Activated gamma-delta T cell (primary cell): ENCODE measurements around the gene SLC35D3.
"Not testable (repeated sequence)": the region's sequence is repeated elsewhere in the genome, so short reads cannot be mapped to it uniquely, and the experiment has no call there.

Source experiments
- DNase-seq: peaks from one replicate; lab custom pipeline; 2025; lab: John Stamatoyannopoulos, UW

The SLC35D3 gene

DNA sequence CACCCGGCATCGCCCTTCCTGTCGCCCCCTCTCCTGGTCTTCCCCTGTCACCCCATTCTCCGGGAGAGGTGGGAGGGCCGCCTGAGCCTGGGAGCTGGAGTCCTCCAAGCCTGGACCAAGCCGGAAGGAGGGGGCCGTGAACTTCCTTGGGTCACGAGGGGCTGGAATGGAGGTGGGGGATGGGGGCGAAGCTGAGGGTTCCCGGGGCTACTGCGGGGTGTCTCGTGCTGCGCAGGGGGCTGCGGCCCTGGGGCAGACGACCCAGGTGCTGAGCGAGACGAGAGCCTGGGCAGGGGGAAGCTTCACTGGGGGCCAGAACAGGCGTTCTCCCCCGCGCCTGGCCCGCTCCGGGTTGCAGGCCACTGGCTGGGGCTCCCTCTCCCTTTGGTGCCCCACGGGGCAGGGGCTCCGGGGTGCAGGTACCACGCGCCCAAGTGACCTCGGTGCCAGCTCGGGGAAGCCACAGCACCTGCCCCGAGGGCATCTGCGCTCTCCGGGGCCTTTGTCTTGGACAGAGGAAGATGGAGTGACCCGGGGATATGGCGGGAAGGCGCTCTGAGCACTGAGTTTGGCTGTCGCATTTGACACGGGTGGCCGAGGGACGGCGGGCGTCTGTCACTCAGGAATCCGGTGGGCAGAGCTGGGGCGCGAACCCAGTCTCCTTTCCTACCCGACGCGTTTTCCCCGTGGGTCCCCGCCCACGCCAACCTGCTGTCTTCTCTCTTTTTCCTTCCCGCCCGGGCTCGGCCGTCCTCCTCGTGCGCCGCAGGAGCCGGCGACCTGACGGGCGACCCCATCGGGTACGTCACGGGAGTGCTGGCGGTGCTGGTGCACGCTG, 1.2 kb downstream of the SLC35D3 start:
- no peak for DNase-seq

DNA sequence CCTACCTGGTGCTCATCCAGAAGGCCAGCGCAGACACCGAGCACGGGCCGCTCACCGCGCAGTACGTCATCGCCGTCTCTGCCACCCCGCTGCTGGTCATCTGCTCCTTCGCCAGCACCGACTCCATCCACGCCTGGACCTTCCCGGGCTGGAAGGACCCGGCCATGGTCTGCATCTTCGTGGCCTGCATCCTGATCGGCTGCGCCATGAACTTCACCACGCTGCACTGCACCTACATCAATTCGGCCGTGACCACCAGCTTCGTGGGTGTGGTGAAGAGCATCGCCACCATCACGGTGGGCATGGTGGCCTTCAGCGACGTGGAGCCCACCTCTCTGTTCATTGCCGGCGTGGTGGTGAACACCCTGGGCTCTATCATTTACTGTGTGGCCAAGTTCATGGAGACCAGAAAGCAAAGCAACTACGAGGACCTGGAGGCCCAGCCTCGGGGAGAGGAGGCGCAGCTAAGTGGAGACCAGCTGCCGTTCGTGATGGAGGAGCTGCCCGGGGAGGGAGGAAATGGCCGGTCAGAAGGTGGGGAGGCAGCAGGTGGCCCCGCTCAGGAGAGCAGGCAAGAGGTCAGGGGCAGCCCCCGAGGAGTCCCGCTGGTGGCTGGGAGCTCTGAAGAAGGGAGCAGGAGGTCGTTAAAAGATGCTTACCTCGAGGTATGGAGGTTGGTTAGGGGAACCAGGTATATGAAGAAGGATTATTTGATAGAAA, 2.0 kb downstream of the SLC35D3 start:
- no peak for DNase-seq

DNA sequence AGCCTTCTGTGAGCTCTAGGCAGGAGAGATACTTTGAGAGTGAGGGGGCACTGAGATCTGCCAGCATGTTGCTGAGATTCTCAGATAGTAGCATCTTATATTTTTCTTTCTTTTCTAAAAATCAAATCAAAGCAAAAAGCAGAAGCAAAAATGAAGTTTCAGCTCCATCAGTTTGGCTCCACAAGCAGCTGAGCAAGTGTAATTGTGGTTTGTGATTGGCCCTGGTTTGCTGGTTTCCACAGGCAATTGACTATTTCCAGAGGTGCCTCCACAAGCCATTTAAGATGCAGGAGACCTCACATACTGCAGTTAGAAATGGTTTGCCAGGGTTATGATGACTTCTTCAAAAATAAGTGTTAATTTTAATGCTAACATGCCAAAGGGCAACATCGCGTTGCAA, 4.3 kb downstream of the SLC35D3 start:
- DNase-seq, result no peak

DNA sequence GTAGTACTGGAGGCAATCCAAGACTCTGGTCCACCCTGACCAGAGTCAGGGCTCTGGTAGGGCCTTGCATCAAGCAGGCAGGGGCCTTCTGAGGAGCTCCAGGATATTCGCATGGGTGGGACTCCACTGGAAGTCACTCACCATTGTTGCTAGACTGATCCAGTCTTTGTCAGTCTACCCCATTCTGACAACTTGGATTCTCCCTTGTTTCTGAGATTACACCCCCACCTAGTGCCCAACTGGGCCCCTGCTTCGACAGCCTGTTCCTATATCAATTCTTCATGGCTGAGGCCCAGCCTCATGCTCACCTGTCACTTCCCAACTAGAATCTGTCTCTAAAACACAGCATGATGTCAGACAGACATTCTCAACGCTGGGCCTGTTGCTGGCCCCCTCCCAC, 5.2 kb downstream of the SLC35D3 start:
- DNase-seq, result no peak

DNA sequence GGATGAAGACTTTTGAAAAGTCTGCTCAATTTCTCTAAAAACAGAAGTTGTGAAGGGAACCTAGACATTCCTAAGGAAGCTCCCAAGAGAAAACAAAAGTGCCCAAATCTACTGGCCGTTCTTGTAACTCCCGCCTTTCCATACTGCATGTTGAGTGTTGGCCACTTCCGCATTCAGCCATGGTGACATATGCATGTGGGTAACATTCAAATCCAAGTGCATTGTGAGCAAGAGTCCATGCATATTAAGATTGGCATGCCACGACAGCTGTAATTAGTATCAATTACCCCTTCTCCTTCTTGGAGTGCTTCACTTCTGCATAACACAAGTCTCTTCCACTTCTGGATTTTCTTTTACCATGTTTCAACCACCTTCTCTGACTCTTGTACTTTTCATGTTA, 8.4 kb downstream of the SLC35D3 start:
- no peak for DNase-seq

DNA sequence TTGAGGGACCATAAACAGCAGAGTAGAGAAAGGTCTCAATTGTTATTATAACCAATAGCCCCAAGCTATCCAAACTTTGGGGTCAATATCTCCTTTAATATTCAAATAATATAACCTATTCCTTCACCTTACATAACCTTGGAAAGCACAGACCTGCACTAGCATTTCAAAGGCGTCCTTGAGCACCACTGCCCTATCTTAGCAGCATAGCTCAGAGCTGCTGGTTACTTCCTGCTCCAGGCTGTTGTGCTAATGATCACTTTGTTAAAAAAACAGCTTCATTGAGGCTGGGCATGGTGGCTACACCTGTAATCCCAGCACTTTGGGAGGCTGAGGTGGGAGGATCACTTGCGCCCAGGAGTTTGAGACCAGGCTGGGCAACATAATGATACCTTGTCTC, 10.5 kb downstream of the SLC35D3 start:
- no peak for DNase-seq

DNA sequence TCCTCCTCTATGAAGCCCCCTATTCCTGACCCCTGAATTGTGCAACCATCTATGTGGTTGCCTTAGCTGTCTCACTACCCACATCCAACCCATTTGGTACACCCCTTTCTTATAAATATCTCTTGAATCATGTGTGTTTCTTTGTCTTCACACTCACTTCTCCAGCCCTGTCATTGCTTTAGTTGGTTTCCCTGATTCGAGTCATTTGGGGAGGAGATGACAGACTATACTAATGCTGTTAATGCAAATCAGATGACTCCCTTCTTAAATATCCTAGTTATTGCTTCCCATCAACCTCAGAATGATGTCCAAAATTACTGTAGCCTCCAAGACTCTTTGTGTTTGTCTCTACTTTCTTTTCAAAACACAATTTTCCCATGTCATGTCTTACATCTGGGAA, 23.0 kb downstream of the SLC35D3 start:
- no peak for DNase-seq

DNA sequence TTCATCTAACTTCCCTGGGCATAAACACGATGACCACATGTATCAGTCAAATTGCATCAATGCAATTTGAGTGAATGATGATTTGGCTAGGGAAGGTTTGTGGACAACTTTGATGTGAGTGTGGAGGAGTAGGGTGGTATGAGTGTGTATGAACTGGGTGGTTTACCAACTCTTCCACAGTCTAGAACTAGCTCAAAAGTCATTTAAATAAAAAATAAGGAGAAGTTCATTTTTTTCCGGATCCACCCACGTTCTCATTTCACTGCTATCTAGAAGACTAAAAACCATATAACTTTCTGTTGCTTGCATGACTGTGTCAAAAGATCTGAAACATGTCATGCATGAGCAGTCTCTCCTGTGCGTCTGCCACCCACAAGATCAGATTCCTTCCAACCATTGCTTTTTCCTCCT, 23.6 kb downstream of the SLC35D3 start:
- no peak for DNase-seq

DNA sequence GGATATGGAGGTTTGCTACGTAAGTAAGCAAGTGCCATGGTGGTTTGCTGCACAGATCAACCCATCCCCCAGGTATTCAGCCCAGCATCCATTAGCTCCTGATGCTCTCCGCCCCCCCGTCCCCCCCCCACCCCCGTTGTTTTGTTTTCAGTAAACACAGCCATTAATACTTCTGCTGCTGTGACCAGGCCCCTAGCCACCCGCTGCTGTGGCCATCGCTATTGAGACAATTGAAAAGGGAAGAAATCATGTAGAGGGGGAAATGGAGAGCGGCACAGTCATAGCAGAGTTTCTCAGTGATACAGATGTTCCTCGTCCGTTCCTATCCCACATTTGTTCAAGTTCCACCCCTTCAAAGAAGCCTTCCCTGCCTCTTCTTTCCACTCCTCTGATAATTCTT, 24.9 kb downstream of the SLC35D3 start:
- no peak for DNase-seq

DNA sequence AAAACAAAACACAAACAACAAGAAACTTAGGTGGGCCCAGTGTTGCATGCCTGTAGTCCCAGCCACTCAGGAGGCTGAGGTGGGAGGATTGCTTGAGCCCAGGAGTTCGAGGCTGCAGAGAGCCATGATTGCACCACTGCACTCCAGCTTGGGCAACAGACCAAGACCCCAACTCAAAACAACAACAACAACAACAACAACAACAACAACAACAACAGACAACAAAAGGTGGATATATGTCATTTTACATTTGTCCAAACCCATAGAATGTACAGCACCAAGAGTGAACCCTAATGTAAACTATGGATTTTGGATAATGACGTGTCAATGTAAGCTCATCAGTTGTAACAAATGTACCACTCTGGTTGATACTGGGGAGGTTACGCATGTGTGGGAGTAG, 27.9 kb downstream of the SLC35D3 start:
- not testable (repeated sequence) for DNase-seq

DNA sequence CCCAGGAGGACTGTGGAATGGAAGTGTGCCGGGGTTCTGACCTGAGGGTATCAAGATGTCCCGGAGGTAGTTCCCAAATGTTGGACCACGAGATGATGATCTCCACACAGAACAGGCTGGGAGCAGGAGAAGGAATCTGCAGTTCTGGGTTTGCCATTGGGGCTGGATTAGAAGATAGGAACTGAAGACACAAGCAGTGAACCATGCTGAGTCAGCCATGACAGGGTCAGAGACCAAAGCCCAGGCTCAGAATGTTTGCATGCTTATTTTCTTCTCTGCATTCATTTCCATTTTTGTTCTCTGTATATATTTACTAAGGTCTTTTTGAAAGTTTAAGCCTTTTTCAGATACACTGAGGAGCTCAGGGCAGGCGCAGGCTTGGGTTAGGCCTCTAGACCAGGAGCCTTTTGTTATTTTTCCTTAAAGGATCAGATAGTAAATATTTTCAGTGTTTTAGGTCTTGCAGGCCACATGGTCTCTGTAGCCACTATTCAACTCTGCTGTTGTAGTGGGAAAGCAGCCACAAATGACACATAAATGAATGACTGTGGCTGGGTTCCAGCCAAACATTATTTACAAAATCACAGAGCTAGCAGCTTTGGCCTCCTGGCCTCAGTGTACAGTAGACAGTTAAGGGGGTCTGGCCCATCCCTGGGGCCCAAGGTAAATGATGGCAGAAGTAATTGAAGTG, 28.5 kb downstream of the SLC35D3 start:
- DNase-seq, result no peak

DNA sequence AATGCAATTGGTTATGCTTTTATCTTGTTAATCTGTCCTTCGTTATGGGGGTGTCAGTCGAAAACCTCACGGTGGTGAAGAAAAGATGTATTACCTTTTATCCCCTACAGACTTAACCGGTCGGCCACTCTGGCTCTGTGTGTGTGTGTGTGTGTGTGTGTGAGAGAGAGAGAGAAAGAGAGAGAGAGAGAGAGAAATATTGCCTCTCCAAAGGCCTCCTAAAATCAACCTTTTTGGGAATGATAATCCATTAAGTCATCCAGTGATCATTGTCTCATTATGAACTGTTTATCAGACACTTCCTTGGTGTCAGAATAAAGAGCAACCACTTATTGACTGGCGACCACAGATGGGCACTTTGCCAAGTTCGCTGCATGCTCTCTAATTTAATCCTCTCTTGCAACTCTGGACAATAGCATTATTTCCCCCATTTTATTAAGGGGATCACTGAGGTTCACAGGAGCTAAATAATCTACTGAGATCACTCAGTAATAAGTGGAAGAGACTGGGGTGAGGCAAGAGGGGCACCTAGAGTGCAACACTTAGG, 30.7 kb downstream of the SLC35D3 start:
- DNase-seq, result no peak

DNA sequence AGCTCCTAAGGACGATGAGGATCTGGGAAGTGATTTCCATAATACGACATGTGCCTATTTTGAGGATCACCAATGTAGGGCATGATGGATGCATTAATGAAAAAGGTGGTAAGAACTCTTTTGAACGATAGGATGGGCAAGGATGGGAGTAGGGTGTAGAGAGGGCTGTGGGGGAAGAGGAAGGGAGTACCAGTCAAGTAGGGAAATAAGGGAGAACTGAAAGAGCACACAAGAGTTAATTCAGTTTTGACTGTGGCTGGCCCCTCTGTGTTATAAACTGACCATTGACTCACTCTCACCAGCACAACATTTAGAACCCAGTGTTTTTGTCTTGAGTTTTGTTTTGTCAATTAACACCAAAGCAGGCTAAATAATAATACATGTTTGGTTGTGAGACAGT, 33.0 kb downstream of the SLC35D3 start:
- no peak for DNase-seq

DNA sequence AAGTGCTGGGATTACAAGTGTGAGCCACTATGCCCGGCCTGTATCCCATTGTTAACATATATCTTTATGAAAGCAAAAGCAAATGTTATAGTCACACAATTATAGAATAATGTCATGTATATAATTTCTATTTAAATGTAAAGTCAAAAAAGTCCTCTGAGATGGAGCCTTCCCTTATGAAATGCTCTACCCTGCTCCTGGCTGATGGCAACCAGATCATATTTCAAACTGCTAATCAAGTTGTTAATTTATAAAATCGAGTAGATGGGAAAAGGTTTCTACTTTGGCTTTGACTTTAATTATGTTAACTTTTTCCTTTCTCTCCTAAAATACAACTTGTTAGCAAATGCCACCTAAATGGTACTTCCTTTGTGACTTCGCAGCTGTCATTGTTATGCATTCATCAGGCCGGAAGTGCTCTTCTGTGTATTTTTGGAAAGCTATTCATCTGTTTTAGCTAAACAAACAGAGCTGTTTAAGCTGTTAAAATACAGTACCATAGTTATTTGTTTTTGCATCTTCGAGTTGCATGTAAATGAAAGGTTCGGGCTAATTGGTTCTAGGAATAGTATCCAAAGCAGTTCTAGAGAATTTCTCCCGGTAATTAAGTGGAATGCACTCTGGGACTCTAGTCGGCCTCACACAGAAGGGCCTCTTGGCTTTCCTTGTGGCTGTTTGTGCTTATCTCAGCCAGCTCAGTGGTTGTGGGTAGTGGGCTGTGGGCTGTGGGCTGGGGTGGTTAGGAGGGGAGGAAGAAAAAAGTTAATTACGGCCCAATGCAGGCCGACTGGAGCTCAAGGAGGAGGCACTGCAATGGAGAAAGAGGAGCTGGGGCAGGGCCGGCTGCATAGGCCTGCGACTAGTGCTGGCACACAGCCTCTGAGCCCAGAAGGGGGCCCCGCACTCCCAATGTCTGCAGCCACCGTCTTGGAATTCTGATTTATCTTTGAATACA, 34.8 kb downstream of the SLC35D3 start:
- DNase-seq, result no peak

DNA sequence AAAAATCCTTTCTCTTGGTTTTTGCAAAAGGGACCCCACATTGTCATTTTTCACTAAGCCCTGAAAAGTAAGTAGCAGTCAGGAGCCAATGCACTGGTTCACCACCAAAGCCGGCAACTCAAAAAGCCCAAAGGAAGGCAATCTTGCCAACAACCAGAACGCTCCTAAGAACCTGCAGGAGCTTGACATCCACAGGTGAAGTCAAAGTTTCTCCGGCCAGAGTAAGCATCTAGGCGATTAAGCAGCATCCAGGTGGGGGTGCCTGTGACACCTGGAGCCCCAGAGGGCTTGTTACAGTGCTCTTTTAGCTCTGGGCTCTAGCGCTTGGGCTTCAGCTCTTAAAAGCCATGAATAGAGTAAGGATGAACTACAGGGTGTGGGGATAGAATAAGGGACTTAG, 36.1 kb downstream of the SLC35D3 start:
- DNase-seq, result no peak

DNA sequence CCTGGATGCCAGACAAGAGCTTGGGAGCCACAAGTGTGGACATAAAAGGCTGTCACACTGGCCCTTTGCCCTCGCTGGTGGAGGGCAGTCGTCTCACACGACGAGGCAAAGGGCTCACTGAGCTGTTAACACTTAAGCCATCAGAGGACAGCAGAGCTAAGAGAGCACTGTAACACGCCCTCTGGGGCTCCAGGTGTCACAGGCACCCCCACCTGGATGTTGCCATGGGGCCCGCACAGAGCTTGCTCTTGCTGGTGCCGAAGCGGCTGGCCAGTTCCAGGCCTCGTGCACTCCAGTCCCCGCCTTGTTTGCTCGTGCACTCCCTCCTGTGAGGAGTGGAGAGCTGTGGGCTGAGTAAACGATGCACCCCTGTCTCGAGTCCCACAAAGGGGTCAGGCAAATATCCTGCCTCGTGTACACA, 37.4 kb downstream of the SLC35D3 start:
- DNase-seq, result no peak

DNA sequence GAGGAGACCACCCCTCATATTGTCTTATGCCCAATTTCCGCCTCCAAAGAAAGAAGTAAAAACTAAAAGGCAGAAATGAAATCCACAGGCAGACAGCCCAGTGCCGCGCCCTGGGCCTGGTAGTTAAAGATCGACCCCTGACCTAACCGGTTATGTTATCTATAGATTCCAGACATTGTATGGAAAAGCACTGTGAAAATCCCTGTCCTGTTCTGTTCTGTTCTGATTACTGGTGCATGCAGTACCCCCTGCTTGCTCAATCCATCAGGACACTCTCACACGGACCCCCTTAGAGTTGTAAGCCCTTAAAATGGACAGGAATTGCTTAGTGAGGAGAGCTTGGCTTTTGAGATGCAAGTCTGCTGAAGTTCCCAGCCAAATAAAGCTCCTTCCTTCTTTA, 37.8 kb downstream of the SLC35D3 start:
- not testable (repeated sequence) for DNase-seq

DNA sequence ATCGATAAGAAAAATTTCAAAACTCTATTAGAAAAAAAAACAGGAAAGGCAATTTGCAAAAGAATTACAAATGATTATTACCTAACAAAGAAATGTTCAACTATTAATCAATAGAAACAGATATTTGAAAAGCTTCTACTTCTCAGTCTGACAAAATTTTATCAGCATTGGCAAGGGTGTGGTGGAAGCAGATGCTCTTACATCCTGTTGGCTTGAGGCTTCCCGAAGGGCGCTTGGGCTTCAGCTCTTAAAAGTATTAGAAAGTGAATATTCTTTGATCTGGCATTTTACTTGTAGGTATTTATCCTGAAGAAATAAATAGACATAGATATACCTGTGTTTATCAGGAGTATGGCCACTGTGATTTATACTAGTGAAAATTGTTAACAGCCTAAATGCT, 38.7 kb downstream of the SLC35D3 start:
- DNase-seq, result no peak

DNA sequence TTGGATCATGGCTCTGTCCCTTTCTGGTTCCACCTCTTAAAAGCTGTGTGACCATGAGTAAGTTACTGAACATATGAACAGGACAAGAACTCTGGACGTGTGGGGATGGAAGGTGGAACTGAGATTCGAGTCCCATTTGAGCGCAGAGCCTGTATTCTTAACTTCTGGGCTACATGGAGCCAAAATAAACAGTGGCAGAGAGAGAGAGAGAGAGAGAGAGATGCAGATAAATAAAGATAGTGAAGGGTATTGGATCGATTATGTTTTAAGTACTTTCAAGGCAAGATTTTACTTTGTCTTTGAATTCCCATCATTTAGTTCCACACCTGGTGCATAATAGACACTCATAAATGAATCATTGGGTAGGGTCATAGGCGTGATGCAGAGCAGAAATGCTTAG, 39.7 kb downstream of the SLC35D3 start:
- DNase-seq, result no peak

DNA sequence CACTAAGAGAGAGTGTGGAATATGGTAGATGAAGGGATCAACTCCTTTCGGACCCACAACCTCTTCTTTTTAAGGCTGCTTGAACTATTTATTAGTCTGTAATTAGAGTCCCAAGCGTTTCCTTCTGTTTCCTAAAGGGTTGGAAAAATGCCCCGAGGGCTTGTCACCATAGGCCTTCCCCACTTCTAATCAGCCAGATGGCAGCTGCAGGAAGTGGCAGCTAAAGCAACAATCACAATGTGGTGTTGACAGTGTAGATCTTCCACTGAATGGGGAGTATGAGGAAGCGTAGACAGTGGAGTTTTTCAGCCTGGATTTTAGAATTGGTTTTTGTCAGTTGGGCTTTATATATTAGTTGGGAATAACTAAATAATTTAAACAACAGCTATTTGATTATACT, 40.6 kb downstream of the SLC35D3 start:
- no peak for DNase-seq

DNA sequence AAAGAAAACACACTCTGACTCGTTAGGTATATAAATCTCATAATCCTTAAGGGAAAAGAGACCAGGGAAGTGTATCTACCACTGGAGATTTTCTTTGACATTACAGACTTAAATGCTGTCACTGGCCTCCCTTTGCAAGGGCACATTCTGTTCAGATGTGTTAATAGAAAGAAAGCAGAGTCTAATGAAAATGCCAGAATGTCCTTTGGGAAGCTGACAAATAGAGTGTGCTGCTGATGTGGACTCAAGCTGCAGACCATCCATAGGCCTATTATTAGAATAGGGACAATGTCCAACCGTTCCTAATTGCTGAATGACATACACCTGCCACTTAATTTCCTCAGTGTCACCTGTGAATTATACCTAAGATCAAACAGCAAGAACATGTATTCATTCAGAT, 41.2 kb downstream of the SLC35D3 start:
- no peak for DNase-seq
